Upper lobe of left lung (tissue), 4 donors: ENCODE results near the gene AQP2.

Experiments used
- CTCF ChIP-seq, 6 experiments: fragments of 450-650 bp in 4 of 6; fragments of 200-600 bp in 2 of 6; sonication (generic) in 2 of 6; IDR thresholded peaks; one replicate each; pipeline ENCODE4 v1.5.1; 2016 to 2019; ENCODE audit warnings: antibody characterized with exemption in 6 of 6
- EP300 ChIP-seq, 4 donors: sonication (generic); formaldehyde crosslinking; IDR thresholded peaks; one replicate each; pipeline ENCODE4 v1.5.1; 2017; ENCODE audit warnings: antibody characterized with exemption in 4 of 4, control low read depth in 2 of 4
- POLR2A ChIP-seq, 4 donors: fragments of 450-650 bp; IDR thresholded peaks; one replicate each; pipeline ENCODE4 v1.5.1; 2016 to 2017; ENCODE audit warnings: antibody characterized with exemption in 4 of 4, mild to moderate bottlenecking in 2 of 4

GRCh38 chr12:49974677-49975317 lies 24.3 kb downstream of the AQP2 start:
- TF ChIP-seq CTCF (IDR thresholded peaks at IDR 0.05) (no peak), POLR2A (IDR thresholded peaks at IDR 0.05) (no peak), EP300 (IDR thresholded peaks at IDR 0.05) (no peak)
